HG03521 (cell line): ENCODE measurements around the gene RASGEF1B.

ENCODE experiments used
- ATAC-seq: cut with Tn5 transposase; IDR thresholded peaks from one replicate; pipeline ENCODE4 v1.9.1; 2021; ENCODE audit warnings: mild to moderate bottlenecking, moderate library complexity; ENCODE audit not compliant: unreplicated experiment

RASGEF1B gene

GRCh38 chr4:81466841-81467671 lies 4.7 kb downstream of the RASGEF1B start:
- ATAC-seq, result no peak

- no peak for ATAC-seq
Measured at GRCh38 chr4:81465406-81466340, 6.0 kb downstream of the RASGEF1B start.

GRCh38 chr4:81460834-81461233 lies 10.9 kb downstream of the RASGEF1B start:
- no peak for ATAC-seq

GRCh38 chr4:81460191-81460701 lies 11.5 kb downstream of the RASGEF1B start:
- no peak for ATAC-seq

- no peak for ATAC-seq
Measured at GRCh38 chr4:81459228-81459627, 12.5 kb downstream of the RASGEF1B start.

- no peak for ATAC-seq
Measured at GRCh38 chr4:81457921-81458520, 13.7 kb downstream of the RASGEF1B start.

GRCh38 chr4:81457345-81457744 lies 14.4 kb downstream of the RASGEF1B start:
- no peak for ATAC-seq

GRCh38 chr4:81455897-81456296 lies 15.8 kb downstream of the RASGEF1B start:
- no peak for ATAC-seq

- ATAC-seq, result no peak
Measured at GRCh38 chr4:81454948-81455347, 16.8 kb downstream of the RASGEF1B start.

- no peak for ATAC-seq
Measured at GRCh38 chr4:81454499-81454898, 17.2 kb downstream of the RASGEF1B start.

GRCh38 chr4:81453024-81453423 lies 18.7 kb downstream of the RASGEF1B start:
- ATAC-seq, result no peak

- ATAC-seq, result no peak
Measured at GRCh38 chr4:81452452-81453006, 19.2 kb downstream of the RASGEF1B start.

- ATAC-seq, result no peak
Measured at GRCh38 chr4:81449015-81449414, 22.7 kb downstream of the RASGEF1B start.

GRCh38 chr4:81447566-81448229 lies 24.0 kb downstream of the RASGEF1B start:
- no peak for ATAC-seq

- ATAC-seq, result no peak
Measured at GRCh38 chr4:81446634-81447033, 25.1 kb downstream of the RASGEF1B start.

GRCh38 chr4:81445196-81445595 lies 26.5 kb downstream of the RASGEF1B start:
- no peak for ATAC-seq

GRCh38 chr4:81442484-81443085 lies 29.1 kb downstream of the RASGEF1B start:
- ATAC-seq, result no peak

GRCh38 chr4:81440949-81441348 lies 30.8 kb downstream of the RASGEF1B start:
- no peak for ATAC-seq

- ATAC-seq, result no peak
Measured at GRCh38 chr4:81436941-81437574, 34.6 kb downstream of the RASGEF1B start.
